Motor neuron (in vitro differentiated cells): ENCODE results near the gene ARF1. TPM values are rescaled to one million over a fixed set of nuclear protein-coding genes. Genes with fewer than 3 reads are reported as not detected.

Source experiments
- ATAC-seq, 8 experiments: fragments of 200-7000 bp; cut with Tn5 transposase; replicated peaks in 6 of 8; 2 replicates each; pipeline ENCODE4 v1.8.0; 2021; ENCODE audit warnings: mild to moderate bottlenecking in 8 of 8, moderate library complexity in 8 of 8
- H3K27ac ChIP-seq, 2 donors: fragments of 250-450 bp; sonication (Bioruptor Pico); 2 replicates each; pipeline ENCODE4 v1.9.0; 2021; ENCODE audit warnings: antibody characterized with exemption in 2 of 2, mild to moderate bottlenecking in 2 of 2, moderate library complexity in 1 of 2
- H3K4me1 ChIP-seq, 2 donors: fragments of 250-450 bp; sonication (Bioruptor Pico); replicated peaks in 1 of 2; 2 replicates each; pipeline ENCODE4 v1.6.1; 2021; ENCODE audit warnings: antibody characterized with exemption in 2 of 2, mild to moderate bottlenecking in 2 of 2, moderate library complexity in 1 of 2
- H3K4me3 ChIP-seq, 5 donors: fragments of 250-450 bp; sonication (Bioruptor Pico); 2 replicates each; pipeline ENCODE4 v1.9.0; 2021; ENCODE audit warnings: antibody characterized with exemption in 5 of 5, mild to moderate bottlenecking in 5 of 5, moderate library complexity in 4 of 5
- whole genome bisulfite sequencing, 10 experiments: fragments of 450-650 bp; shearing (Covaris generic); methylation state at CpG; one replicate each; pipeline ENCODE4 v1.0.0; 2022; 5-methylcytosine and 5-hydroxymethylcytosine counted together
- in situ Hi-C, 9 experiments: fragments of 400-800 bp; cut with MboI; loops; one replicate each; pipeline ENCODE4 v1.15.0; 2021; ENCODE audit warnings: low sequenced_read_pairs in 9 of 9, low pct_unique_long_range_greater_than_20kb in 2 of 9; ENCODE audit not compliant: unreplicated experiment in 9 of 9
- total RNA-seq, 8 experiments: library from RNA; unstranded; fragments of 300-600 nt; gene quantifications; 2 replicates each; pipeline versions ENCODE4 v1.2.3 to v1.2.4, GENCODE V29; 2022

The ARF1 gene
- total RNA-seq, 8 experiments from 2014 or later, result 255 to 597 (median 339) TPM

DNA sequence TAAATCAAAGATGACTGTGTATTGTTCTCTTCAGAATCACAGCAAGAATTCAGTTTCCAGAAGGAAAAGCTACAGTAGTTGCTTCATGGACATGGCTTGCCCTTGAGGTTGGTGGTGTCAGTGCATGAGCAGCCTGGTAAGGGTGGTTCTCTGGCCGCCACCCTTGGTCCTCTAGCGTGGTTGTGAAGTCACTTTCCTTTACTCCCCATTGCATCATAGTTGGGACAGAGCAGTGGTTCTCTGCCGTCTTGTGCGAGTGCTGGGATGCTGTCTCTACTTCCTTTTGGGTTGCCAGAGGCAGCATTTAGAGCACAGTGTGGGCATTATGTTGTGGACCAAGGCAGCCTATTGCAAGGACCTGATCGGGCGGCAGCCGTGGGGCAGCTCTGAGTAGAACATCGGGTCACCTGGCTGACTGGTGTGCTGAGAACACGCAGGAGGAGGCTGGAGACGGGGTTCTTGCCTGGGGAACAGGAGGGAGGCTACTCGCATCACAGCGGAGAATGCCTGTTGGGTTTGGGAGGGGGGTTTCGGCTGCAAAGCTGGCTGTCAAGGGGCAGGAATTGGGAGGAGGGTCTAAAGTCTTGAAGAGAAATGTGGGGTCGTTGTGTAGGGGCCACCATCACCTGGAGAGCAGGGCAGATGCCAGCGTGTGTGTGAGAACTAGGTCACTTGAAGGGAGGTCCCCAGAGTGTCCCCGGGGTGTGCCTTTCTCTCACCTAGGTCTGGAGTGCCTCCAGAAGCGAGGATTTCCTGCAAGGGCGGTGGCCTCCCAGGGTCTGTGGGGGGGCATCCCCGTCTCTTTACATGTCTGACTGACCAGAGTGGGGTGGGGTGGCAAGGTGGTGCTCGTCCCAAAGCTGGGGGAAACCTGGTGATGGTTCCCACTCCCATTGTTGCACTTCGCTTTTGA, 6.3 kb downstream of the ARF1 start:
- Histone ChIP-seq H3K27ac (no peak overlapping the region), H3K4me1 (peaks cover 40 to 61% of the 10 kb centered on the region in 2 donors), H3K4me3 (no peak overlapping the region)
- WGBS, 10 experiments, result 44 to 95% (median 89%) methylated on average over 2 to 16 of the region's 21 CpGs; no CpG with 5 or more reads in 2 of the 10 experiments
- in situ Hi-C loops, result no loop called here
- ATAC-seq, result peak in 4 of 8 experiments; percentile 1 to 48 (median 12)

- in situ Hi-C loops, result no loop called here
- peaks cover 34 to 55% of the 10 kb centered on the region in 2 donors for H3K4me1 ChIP-seq
- peak in 3 of 8 experiments; percentile 2 to 5 (median 2) for ATAC-seq
- H3K27ac ChIP-seq, result no peak overlapping the region
- no peak overlapping the region for H3K4me3 ChIP-seq
- 0 to 98% (median 80%) methylated on average over 1 to 10 of the region's 12 CpGs; no CpG with 5 or more reads in 2 of the 10 experiments for WGBS, 10 experiments
These were observed 7.2 kb downstream of the ARF1 start for GRCh38 chr1:228089519-228090380.

DNA sequence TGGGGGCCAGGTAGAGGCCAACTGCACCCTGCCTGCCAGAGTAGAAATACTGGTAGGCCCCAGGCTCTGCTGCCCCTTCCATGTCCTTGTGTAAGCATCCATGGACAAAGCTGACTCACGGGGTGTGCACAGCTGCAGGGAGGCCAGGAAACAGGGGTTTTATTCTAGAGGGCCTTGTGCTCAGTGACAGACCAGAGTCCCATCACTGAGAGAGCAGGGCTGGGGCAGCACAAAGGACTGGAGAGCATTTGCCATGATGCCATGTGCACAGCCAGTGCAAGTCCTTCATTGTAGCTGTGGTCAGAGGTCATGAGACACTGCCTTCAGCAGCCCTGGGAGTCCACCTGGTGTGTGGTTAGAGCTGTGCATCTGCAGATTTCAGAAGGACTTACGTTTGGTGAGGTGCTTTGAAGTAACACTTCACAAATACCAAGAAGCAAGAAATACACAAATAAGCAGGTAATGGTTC, 8.1 kb downstream of the ARF1 start:
- Histone ChIP-seq H3K27ac (no peak overlapping the region), H3K4me1 (peaks cover 25 to 46% of the 10 kb centered on the region in 2 donors), H3K4me3 (no peak overlapping the region)
- 33 to 100% (median 84%) methylated on average over 1 to 2 of the region's 2 CpGs; no CpG with 5 or more reads in 5 of the 10 experiments for WGBS, 10 experiments
- in situ Hi-C loops, result no loop called here
- ATAC-seq, result peak in 7 of 8 experiments; percentile 35 to 71 (median 54)

DNA sequence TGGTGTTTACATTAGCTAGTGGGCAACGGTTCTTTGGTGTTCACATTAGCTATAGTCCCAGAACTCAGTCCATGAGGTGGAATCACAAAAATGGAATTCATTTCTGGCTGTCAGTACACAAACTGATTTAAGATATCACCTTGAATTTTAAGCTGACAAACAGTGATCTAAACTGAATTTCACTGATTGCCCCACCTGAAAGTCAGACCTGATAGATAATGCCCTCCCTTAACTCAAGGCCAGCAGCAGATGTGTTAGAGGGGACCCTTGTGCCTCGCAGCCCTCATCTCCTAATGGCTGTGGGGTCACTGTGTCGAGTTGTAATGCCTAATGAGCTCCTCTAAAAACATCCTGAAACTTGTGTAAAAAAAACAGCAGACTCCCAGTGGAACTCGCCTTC, 8.6 kb downstream of the ARF1 start:
- in situ Hi-C loops, result no loop called here
- no peak overlapping the region for H3K4me3 ChIP-seq
- WGBS, 10 experiments, result 20 to 100% (median 82%) methylated on average over 1 to 3 of the region's 4 CpGs; no CpG with 5 or more reads in 2 of the 10 experiments
- H3K27ac ChIP-seq, result no peak overlapping the region
- H3K4me1 ChIP-seq, result peaks cover 20 to 42% of the 10 kb centered on the region in 2 donors
- ATAC-seq, result no peak

DNA sequence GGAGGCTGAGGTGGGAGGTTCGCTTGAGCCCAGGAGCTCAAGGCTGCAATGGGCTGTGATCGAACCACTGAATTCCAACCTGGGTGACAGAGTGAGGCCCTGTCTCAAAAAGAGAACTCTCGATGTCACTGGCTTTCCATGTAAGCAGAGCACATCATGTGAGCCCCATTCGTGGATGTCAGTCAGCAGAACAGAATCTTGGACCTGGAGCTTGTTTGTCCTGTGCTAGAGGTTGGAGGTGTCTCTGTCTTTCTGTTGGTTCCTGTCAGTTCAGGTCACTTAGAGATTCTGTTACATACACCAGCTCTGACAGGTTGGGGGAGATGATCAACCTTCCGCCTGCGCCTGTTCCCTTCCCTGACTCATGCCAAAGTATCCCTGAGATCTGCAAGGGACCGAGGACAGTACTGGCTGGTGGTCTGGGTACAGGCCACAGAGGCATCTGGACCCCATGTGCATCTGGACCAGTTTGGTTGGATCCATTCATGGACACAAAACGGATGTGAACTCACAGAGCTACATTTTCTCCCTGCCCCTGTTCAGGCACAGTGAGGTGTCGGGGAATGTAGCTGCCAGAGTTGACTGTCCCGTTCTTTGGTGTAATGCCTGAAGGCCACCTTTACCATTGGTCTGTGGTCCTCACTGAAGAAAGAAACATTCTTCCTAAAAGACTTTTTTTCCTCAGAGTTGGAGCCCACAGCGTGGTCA, 10.0 kb downstream of the ARF1 start:
- WGBS, 10 experiments, result 40 to 100% (median 93%) methylated on average over 1 to 11 of the region's 11 CpGs; no CpG with 5 or more reads in 2 of the 10 experiments
- H3K4me1 ChIP-seq, result peaks cover 12 to 29% of the 10 kb centered on the region in 2 donors
- H3K4me3 ChIP-seq, result no peak overlapping the region
- no peak for ATAC-seq
- no peak overlapping the region for H3K27ac ChIP-seq
- in situ Hi-C loops, result no loop called here

GRCh38 chr1:228093050-228093906, 10.8 kb downstream of the ARF1 start:
- ATAC-seq, result no peak
- in situ Hi-C loops, result no loop called here
- Histone ChIP-seq H3K4me3 (no peak overlapping the region), H3K27ac (no peak overlapping the region), H3K4me1 (peaks cover 6 to 21% of the 10 kb centered on the region in 2 donors)
- whole genome bisulfite sequencing, 10 experiments, result 80 to 100% (median 96%) methylated on average over 1 to 13 of the region's 20 CpGs; no CpG with 5 or more reads in 1 of the 10 experiments

GRCh38 chr1:228094432-228095016, 12.0 kb downstream of the ARF1 start:
- no peak overlapping the region for H3K4me3 ChIP-seq
- H3K27ac ChIP-seq, result no peak overlapping the region
- H3K4me1 ChIP-seq, result peaks cover 0 to 10% of the 10 kb centered on the region in 2 donors
- 80 to 100% (median 94%) methylated on average over 2 to 13 of the region's 13 CpGs for WGBS, 10 experiments
- ATAC-seq, result no peak
- in situ Hi-C loops, result no loop called here

DNA sequence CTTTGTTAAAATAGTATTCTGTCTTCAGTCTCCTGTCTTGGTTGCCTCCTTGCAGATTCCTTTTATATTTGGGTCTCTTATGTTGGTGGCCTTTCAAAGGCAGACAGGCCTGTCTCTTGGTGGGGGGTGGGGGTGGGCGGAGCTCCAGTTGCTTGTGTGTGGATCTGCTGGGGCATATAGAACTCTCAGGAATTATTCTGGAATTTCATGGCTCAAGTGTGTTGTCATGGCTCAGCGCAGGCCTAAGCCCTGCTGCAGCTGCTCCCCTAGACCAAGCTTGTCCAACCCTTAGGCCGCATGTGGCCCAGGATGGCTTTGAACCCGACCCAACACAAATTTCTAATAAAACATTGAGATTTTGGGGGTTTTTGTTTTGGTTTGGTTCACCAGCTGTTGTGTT, 12.7 kb downstream of the ARF1 start:
- WGBS, 10 experiments, result 93 to 100% (median 100%) methylated on average over 1 to 4 of the region's 4 CpGs; no CpG with 5 or more reads in 3 of the 10 experiments
- no peak overlapping the region for H3K27ac ChIP-seq
- ATAC-seq, result no peak
- in situ Hi-C loops, result no loop called here
- no peak overlapping the region for H3K4me3 ChIP-seq
- peaks cover 0 to 4% of the 10 kb centered on the region in 2 donors for H3K4me1 ChIP-seq

DNA sequence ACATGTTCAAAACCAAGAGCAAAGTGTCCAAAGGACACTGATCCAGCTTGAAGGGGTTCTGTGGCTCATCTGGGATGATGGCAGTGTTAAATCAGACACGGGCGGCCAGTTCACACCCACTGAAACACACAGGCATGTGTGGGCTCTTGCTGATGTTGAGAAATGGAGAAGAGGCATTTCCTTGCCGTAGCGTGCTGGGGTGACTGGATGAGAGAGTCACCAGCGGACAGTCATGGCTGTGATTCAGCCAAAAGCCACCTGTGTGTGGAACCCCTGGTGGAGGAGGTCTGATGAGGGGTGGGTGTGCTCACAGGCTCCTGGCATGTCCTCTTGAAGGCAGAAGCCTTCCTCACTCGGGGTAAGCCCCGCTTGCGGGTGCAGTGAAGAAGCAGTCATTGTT, 13.4 kb downstream of the ARF1 start:
- WGBS, 10 experiments, result 92 to 100% (median 95%) methylated on average over 2 to 7 of the region's 8 CpGs; no CpG with 5 or more reads in 5 of the 10 experiments
- no peaks in the 10 kb centered on the region for H3K4me1 ChIP-seq
- no peak overlapping the region for H3K4me3 ChIP-seq
- no peak overlapping the region for H3K27ac ChIP-seq
- ATAC-seq, result no peak
- in situ Hi-C loops, result no loop called here

DNA sequence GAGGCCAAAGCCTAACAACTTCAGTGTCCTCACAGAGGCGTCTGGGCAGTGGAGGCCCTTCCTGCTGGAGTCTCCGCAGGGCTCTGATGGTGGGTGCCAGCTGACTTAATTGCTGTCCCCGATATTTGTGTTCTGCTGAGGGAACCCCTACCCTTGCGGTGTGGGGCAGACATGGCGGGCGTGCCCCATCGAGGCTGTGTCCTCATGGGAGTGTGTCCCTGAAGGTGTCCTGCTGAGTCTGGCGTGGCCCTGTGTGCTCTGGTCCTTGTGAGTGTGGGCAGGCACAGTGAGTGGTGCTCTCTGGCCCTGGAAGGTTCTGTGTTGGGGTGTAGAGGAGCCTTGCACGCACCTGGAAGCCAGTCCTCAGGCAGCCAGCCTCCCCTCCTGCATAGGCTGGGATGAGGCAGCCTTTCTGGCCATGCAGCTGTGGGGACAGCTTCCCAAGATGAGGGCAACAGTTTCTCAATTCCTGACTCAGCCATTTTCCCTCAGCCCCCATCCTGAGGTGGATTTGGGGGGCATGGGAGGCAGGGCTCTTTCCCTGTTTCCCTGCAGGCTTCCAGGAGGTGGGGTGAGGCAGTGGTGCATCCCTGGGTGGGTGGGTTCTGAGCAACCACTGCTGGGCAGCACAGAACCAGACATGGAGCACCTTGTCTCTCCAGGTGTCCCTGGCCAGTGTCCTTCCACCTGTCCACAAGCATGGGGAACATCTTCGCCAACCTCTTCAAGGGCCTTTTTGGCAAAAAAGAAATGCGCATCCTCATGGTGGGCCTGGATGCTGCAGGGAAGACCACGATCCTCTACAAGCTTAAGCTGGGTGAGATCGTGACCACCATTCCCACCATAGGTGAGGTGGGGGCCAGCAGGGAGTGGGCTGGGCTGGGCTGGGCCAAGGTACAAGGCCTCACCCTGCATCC, 14.2 kb downstream of the ARF1 start:
- no peak overlapping the region for H3K4me3 ChIP-seq
- H3K4me1 ChIP-seq, result peaks cover 4% of the 10 kb centered on the region in 2 donors
- WGBS, 10 experiments, result 90 to 100% (median 98%) methylated on average over 1 to 7 of the region's 13 CpGs; no CpG with 5 or more reads in 6 of the 10 experiments
- in situ Hi-C loops, result no loop called here
- no peak overlapping the region for H3K27ac ChIP-seq
- peak in 4 of 8 experiments; percentile 1 to 9 (median 4) for ATAC-seq
